ENCODE results near the gene PLEKHM3. TPM values are rescaled to one million over a fixed set of nuclear protein-coding genes. Genes with fewer than 3 reads are reported as not detected.

The PLEKHM3 gene
- total and polyA plus RNA-seq, 2 of the 13 experiments (the other 11 are each of a cell fraction or from before 2014, with no cell fraction given) = 4.5 to 4.7 TPM

DNA sequence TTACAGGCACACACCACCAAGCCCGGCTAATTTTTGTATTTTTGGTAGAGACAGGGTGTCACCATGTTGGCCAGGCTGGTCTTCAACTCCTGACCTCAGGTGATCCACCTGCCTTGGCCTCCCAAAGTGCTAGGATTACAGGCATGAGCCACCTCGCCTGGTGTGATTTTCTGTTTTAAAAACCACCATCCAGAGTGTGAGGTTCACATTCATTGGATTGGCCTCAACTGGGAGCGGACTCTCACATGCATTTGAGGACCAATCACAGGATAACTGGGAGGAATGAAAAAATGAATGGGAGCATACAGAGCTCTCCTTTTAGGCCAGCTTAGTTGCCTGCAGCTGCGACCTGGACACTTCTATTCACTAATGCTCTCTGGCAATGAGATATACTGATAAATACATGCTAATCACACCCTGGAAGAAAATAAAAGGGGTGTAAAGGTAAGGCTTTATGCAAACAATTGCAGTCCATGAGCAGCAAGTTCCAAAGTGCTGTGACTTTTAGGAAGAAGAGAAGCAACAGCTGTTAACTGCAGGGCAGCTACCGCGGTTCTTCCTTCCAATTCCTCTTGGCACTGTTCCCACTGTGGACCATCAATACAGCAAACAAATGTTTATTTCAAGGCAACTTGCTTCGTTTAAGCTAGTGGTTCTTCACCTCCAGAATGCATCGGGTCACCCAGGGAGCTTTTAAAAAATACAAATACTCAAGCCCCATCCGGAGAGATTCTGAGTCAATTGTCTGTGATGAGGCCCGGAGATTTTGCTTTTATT lies 206.1 kb downstream of the PLEKHM3 start (continued):
- 0 out of 2 replicates have a peak, but pooled peaks have one; percentile 26 for TF ChIP-seq ARNTL (CRISPR knock-in tag; IDR thresholded peaks at IDR 0.05)
- peak; percentile 58 for TF ChIP-seq NFYB (CRISPR knock-in tag; IDR thresholded peaks at IDR 0.05)
- TF ChIP-seq KLF9 (CRISPR knock-in tag; IDR thresholded peaks at IDR 0.05; ENCODE audit: low read depth) = 0 out of 2 replicates have a peak, but pooled peaks have one; percentile 58
- TF ChIP-seq, protein P1, sequence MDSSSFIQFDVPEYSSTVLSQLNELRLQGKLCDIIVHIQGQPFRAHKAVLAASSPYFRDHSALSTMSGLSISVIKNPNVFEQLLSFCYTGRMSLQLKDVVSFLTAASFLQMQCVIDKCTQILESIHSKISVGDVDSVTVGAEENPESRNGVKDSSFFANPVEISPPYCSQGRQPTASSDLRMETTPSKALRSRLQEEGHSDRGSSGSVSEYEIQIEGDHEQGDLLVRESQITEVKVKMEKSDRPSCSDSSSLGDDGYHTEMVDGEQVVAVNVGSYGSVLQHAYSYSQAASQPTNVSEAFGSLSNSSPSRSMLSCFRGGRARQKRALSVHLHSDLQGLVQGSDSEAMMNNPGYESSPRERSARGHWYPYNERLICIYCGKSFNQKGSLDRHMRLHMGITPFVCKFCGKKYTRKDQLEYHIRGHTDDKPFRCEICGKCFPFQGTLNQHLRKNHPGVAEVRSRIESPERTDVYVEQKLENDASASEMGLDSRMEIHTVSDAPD (CRISPR knock-in tag; IDR thresholded peaks at IDR 0.05) = peak; percentile 73; the same call in 1 of the 2 replicates
- TF ChIP-seq, protein P2, sequence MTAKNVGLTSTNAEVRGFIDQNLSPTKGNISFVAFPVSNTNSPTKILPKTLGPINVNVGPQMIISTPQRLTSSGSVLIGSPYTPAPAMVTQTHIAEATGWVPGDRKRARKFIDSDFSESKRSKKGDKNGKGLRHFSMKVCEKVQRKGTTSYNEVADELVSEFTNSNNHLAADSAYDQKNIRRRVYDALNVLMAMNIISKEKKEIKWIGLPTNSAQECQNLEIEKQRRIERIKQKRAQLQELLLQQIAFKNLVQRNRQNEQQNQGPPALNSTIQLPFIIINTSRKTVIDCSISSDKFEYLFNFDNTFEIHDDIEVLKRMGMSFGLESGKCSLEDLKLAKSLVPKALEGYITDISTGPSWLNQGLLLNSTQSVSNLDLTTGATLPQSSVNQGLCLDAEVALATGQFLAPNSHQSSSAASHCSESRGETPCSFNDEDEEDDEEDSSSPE (CRISPR knock-in tag; IDR thresholded peaks at IDR 0.05) = peak; percentile 46; the same call in 1 of the 2 replicates
- TF ChIP-seq, protein P3, sequence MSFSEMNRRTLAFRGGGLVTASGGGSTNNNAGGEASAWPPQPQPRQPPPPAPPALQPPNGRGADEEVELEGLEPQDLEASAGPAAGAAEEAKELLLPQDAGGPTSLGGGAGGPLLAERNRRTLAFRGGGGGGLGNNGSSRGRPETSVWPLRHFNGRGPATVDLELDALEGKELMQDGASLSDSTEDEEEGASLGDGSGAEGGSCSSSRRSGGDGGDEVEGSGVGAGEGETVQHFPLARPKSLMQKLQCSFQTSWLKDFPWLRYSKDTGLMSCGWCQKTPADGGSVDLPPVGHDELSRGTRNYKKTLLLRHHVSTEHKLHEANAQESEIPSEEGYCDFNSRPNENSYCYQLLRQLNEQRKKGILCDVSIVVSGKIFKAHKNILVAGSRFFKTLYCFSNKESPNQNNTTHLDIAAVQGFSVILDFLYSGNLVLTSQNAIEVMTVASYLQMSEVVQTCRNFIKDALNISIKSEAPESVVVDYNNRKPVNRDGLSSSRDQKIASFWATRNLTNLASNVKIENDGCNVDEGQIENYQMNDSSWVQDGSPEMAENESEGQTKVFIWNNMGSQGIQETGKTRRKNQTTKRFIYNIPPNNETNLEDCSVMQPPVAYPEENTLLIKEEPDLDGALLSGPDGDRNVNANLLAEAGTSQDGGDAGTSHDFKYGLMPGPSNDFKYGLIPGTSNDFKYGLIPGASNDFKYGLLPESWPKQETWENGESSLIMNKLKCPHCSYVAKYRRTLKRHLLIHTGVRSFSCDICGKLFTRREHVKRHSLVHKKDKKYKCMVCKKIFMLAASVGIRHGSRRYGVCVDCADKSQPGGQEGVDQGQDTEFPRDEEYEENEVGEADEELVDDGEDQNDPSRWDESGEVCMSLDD (CRISPR knock-in tag; IDR thresholded peaks at IDR 0.05; ENCODE audit: borderline replicate concordance) = no peak
- no peak for TF ChIP-seq FOXP1 (IDR thresholded peaks at IDR 0.05)
- peak; percentile 21; the same call in 1 of the 2 replicates for TF ChIP-seq FOXP1 (CRISPR knock-in tag; IDR thresholded peaks at IDR 0.05)
- TF ChIP-seq MLLT10 (CRISPR knock-in tag; IDR thresholded peaks at IDR 0.05) = no peak
- TF ChIP-seq, protein P4, sequence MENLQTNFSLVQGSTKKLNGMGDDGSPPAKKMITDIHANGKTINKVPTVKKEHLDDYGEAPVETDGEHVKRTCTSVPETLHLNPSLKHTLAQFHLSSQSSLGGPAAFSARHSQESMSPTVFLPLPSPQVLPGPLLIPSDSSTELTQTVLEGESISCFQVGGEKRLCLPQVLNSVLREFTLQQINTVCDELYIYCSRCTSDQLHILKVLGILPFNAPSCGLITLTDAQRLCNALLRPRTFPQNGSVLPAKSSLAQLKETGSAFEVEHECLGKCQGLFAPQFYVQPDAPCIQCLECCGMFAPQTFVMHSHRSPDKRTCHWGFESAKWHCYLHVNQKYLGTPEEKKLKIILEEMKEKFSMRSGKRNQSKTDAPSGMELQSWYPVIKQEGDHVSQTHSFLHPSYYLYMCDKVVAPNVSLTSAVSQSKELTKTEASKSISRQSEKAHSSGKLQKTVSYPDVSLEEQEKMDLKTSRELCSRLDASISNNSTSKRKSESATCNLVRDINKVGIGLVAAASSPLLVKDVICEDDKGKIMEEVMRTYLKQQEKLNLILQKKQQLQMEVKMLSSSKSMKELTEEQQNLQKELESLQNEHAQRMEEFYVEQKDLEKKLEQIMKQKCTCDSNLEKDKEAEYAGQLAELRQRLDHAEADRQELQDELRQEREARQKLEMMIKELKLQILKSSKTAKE (CRISPR knock-in tag; IDR thresholded peaks at IDR 0.05; ENCODE audit: borderline replicate concordance) = no peak
- TF ChIP-seq ZMYM3 (CRISPR knock-in tag; IDR thresholded peaks at IDR 0.05) = peak; percentile 54; the same call in 1 of the 2 replicates
- TF ChIP-seq ZNF282 (IDR thresholded peaks at IDR 0.05; ENCODE audit: partially characterized antibody) = no peak
- TF ChIP-seq, protein P5, sequence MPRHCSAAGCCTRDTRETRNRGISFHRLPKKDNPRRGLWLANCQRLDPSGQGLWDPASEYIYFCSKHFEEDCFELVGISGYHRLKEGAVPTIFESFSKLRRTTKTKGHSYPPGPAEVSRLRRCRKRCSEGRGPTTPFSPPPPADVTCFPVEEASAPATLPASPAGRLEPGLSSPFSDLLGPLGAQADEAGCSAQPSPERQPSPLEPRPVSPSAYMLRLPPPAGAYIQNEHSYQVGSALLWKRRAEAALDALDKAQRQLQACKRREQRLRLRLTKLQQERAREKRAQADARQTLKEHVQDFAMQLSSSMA (CRISPR knock-in tag; IDR thresholded peaks at IDR 0.05) = no peak
- TF ChIP-seq THAP11 (CRISPR knock-in tag; IDR thresholded peaks at IDR 0.05) = no peak
- TF ChIP-seq, protein P6, sequence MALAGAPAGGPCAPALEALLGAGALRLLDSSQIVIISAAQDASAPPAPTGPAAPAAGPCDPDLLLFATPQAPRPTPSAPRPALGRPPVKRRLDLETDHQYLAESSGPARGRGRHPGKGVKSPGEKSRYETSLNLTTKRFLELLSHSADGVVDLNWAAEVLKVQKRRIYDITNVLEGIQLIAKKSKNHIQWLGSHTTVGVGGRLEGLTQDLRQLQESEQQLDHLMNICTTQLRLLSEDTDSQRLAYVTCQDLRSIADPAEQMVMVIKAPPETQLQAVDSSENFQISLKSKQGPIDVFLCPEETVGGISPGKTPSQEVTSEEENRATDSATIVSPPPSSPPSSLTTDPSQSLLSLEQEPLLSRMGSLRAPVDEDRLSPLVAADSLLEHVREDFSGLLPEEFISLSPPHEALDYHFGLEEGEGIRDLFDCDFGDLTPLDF (CRISPR knock-in tag; IDR thresholded peaks at IDR 0.05) = no peak
- peak; percentile 73; the same call in 1 of the 2 replicates for TF ChIP-seq ZNF205 (CRISPR knock-in tag; IDR thresholded peaks at IDR 0.05)
- TF ChIP-seq ZC3H13 (CRISPR knock-in tag; IDR thresholded peaks at IDR 0.05) = peak; percentile 42; the same call in 1 of the 2 replicates
- TF ChIP-seq MEIS2 (CRISPR knock-in tag; IDR thresholded peaks at IDR 0.05) = no peak; the same call in 1 of the 2 replicates
- no peak for TF ChIP-seq ZFYVE20 (CRISPR knock-in tag; IDR thresholded peaks at IDR 0.05; ENCODE audit: borderline replicate concordance, low read depth)
- no peak for TF ChIP-seq ZNF143 (CRISPR knock-in tag; IDR thresholded peaks at IDR 0.05)
- TF ChIP-seq POGZ (CRISPR knock-in tag; IDR thresholded peaks at IDR 0.05) = 0 out of 2 replicates have a peak, but pooled peaks have one; percentile 20

All from HepG2 (cell line).